GM23338 (cell line): Measurements from ENCODE around the gene DGKB. TPM values are rescaled to one million over a fixed set of nuclear protein-coding genes. Genes with fewer than 3 reads are reported as not detected.

Experiments
- ATAC-seq: fragments of 200-7000 bp; cut with Tn5 transposase; 3 replicates; pipeline ENCODE4 v1.9.1; 2020
- DNase-seq: peaks from one replicate; pipeline ENCODE4 v3.0.0-alpha.2; 2015; ENCODE audit warnings: low spot score
- H2AFZ ChIP-seq: fragments of 200-600 bp; sonication (generic); 2 replicates; pipeline ENCODE4 v1.8.0; 2016; ENCODE audit warnings: antibody characterized with exemption, mild to moderate bottlenecking, moderate library complexity
- H3F3A ChIP-seq: fragments of 200-600 bp; sonication (generic); replicated peaks from 2 replicates; pipeline ENCODE4 v1.8.0; 2017; ENCODE audit warnings: antibody characterized with exemption, mixed run types, low read depth
- H3K27ac ChIP-seq: fragments of 200-600 bp; sonication (generic); 2 replicates; pipeline ENCODE4 v1.6.1; 2016; ENCODE audit warnings: low read depth
- H3K27me3 ChIP-seq: fragments of 200-600 bp; sonication (generic); 2 replicates; pipeline ENCODE4 v1.8.0; 2016; ENCODE audit warnings: mild to moderate bottlenecking, mixed run types, moderate library complexity; ENCODE audit not compliant: insufficient read depth
- H3K36me3 ChIP-seq: fragments of 200-600 bp; sonication (generic); 2 replicates; pipeline ENCODE4 v1.8.0; 2016; ENCODE audit warnings: mild to moderate bottlenecking; ENCODE audit not compliant: insufficient read depth
- H3K4me1 ChIP-seq: fragments of 200-600 bp; sonication (generic); 2 replicates; pipeline ENCODE4 v1.8.0; 2016; ENCODE audit warnings: mild to moderate bottlenecking, moderate library complexity; ENCODE audit not compliant: insufficient read depth
- H3K4me2 ChIP-seq: fragments of 200-600 bp; sonication (generic); 2 replicates; pipeline ENCODE4 v1.7.1; 2017; ENCODE audit warnings: mixed run types
- H3K4me3 ChIP-seq: fragments of 200-600 bp; sonication (generic); 2 replicates; pipeline ENCODE4 v1.6.1; 2016; ENCODE audit warnings: mixed run types
- H3K79me2 ChIP-seq: fragments of 200-600 bp; sonication (generic); replicated peaks from 2 replicates; pipeline ENCODE4 v1.8.0; 2017; ENCODE audit warnings: mild to moderate bottlenecking; ENCODE audit not compliant: insufficient read depth
- H3K9me2 ChIP-seq: fragments of 200-600 bp; sonication (generic); 2 replicates; pipeline ENCODE4 v1.8.0; 2017; ENCODE audit not compliant: insufficient read depth
- H4K20me1 ChIP-seq: fragments of 200-600 bp; sonication (generic); replicated peaks from 2 replicates; pipeline ENCODE4 v1.8.0; 2017; ENCODE audit warnings: mild to moderate bottlenecking; ENCODE audit not compliant: insufficient read depth
- H3K27ac Mint-ChIP-seq: 2 replicates; pipeline ENCODE4 v1.8.0; 2020; ENCODE audit warnings: inconsistent platforms, mild to moderate bottlenecking, moderate library complexity, mixed read lengths
- H3K27me3 Mint-ChIP-seq: 3 replicates; pipeline ENCODE4 v1.8.0; 2022; ENCODE audit warnings: low read depth, mild to moderate bottlenecking, moderate library complexity, mixed read lengths, inconsistent platforms; ENCODE audit not compliant: insufficient read depth, poor library complexity
- H3K36me3 Mint-ChIP-seq: 3 replicates; pipeline ENCODE4 v1.8.0; 2021; ENCODE audit warnings: low read depth, mild to moderate bottlenecking, inconsistent platforms, moderate library complexity, mixed read lengths
- H3K4me1 Mint-ChIP-seq: 3 replicates; pipeline ENCODE4 v1.8.0; 2020; ENCODE audit warnings: mild to moderate bottlenecking, inconsistent platforms, mixed read lengths
- H3K4me3 Mint-ChIP-seq: 3 replicates; pipeline ENCODE4 v1.8.0; 2021; ENCODE audit warnings: moderate library complexity, mild to moderate bottlenecking, inconsistent platforms, mixed read lengths
- H3K9me3 Mint-ChIP-seq: 3 replicates; pipeline ENCODE4 v1.8.0; 2020; ENCODE audit warnings: moderate library complexity, mild to moderate bottlenecking, inconsistent platforms, mixed read lengths
- CREB1 ChIP-seq: fragments of 250-450 bp; sonication (Bioruptor Pico); IDR thresholded peaks from 2 replicates; pipeline ENCODE4 v1.5.0; 2020; ENCODE audit warnings: low read depth, mild to moderate bottlenecking, moderate library complexity
- EZH2 ChIP-seq: fragments of 200-600 bp; sonication (generic); IDR thresholded peaks from one replicate; pipeline ENCODE4 v1.8.0; 2017; ENCODE audit warnings: antibody characterized with exemption, mild to moderate bottlenecking, low read depth; ENCODE audit not compliant: unreplicated experiment
- EZH2phosphoT487 ChIP-seq: fragments of 200-600 bp; sonication (generic); IDR thresholded peaks from one replicate; pipeline ENCODE4 v1.8.1; 2018; ENCODE audit warnings: antibody characterized with exemption; ENCODE audit not compliant: unreplicated experiment
- JUNB ChIP-seq: IDR thresholded peaks from one replicate; pipeline ENCODE4 v1.6.1; 2016; ENCODE audit warnings: antibody characterized with exemption; ENCODE audit not compliant: unreplicated experiment
- NANOG ChIP-seq: IDR thresholded peaks from 2 replicates; pipeline ENCODE4 v1.6.1; 2016; ENCODE audit warnings: antibody characterized with exemption, borderline replicate concordance
- POLR2AphosphoS5 ChIP-seq: IDR thresholded peaks from 2 replicates; pipeline ENCODE4 v1.6.1; 2016; ENCODE audit warnings: antibody characterized with exemption, low read depth
- STAT1 ChIP-seq: IDR thresholded peaks from one replicate; pipeline ENCODE4 v1.6.1; 2016; ENCODE audit warnings: antibody characterized with exemption; ENCODE audit not compliant: unreplicated experiment
- ZNF114 ChIP-seq: fragments of 250-450 bp; sonication (Bioruptor Pico); IDR thresholded peaks from 2 replicates; pipeline ENCODE4 v1.5.0; 2020; ENCODE audit warnings: mild to moderate bottlenecking, moderate library complexity
- ZNF331 ChIP-seq: fragments of 250-450 bp; sonication (Bioruptor Pico); IDR thresholded peaks from 2 replicates; pipeline ENCODE4 v1.5.0; 2020; ENCODE audit warnings: low read depth, mild to moderate bottlenecking, moderate library complexity
- polyA plus RNA-seq: library from polyadenylated mRNA; unstranded; fragments of >200 nt; fragmentation: Nextera tagmentation; extraction: Ambion mirVana; gene quantifications from 2 replicates; pipeline ENCODE4 v1.2.1, GENCODE V29; 2016
- total RNA-seq: library from RNA; depleted of rRNA; stranded (reverse); fragments of >200 nt; shearing (Covaris generic); gene quantifications from 2 replicates; pipeline ENCODE4 v1.2.3, GENCODE V29; 2014
- TF ChIP-seq, protein P1 (sequence below): IDR thresholded peaks from one replicate; pipeline ENCODE4 v1.6.1; 2018; ENCODE audit warnings: antibody characterized with exemption; ENCODE audit not compliant: unreplicated experiment
- TF ChIP-seq, protein P2 (sequence below): IDR thresholded peaks from 2 replicates; pipeline ENCODE4 v1.6.1; 2016; ENCODE audit warnings: antibody characterized with exemption
- TF ChIP-seq, protein P3 (sequence below), 2 experiments: fragments of 200-600 bp in 1 of 2; sonication (generic) in 1 of 2; conservative IDR thresholded peaks; 2 replicates each; pipeline versions ENCODE4 v1.5.1 to v1.6.1; 2016 to 2017; ENCODE audit warnings: antibody characterized with exemption in 2 of 2, low read depth in 2 of 2, mild to moderate bottlenecking in 2 of 2, moderate library complexity in 1 of 2
- TF ChIP-seq, protein P4 (sequence below): fragments of 250-450 bp; sonication (Bioruptor Pico); IDR thresholded peaks from 2 replicates; pipeline ENCODE4 v1.5.0; 2020; ENCODE audit warnings: mild to moderate bottlenecking, moderate library complexity

The DGKB gene
- total and polyA plus RNA-seq, 2 experiments from 2014 or later: 4.8 to 11.5 TPM

DNA sequence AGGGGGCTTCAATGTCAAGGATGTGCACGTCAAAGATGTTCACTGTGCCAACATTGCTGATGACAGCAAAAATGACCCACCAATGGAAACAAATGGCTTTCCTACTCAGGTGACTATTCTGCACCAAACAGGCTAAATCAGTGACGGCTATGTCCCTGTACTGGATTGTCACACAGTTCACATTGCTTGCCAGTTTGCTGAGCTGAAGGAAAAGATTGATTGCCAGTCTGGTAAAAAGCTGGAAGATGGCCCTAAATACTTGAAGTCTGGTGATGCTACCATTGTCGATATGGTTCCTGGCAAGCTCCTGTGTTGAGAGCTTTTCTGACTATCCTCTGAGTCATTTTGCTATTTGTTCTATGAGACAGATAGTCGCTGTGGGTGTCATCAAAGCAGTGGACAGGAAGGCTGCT is 710.9 kb downstream of the DGKB start:
- Mint-ChIP-seq H3K9me3 (peaks cover 5% of the 10 kb centered on the region), H3K4me3 (no peak overlapping the region), H3K4me1 (peaks cover 2% of the 10 kb centered on the region; the same call in 1 of the 3 replicates), H3K27ac (no peak overlapping the region), H3K36me3 (peaks cover 3% of the 10 kb centered on the region; the same call in 1 of the 3 replicates), H3K27me3 (no peaks in the 10 kb centered on the region)
- no peaks in the 10 kb centered on the region for H3K27me3 ChIP-seq
- no peaks in the 10 kb centered on the region for H3K79me2 ChIP-seq
- ATAC-seq (no peak), DNase-seq (no peak)
- H2AFZ ChIP-seq: no peak overlapping the region
- no peaks in the 10 kb centered on the region for H3K4me1 ChIP-seq
- no peak overlapping the region for H3K4me3 ChIP-seq
- peaks cover 7% of the 10 kb centered on the region; the same call in 1 of the 2 replicates for H3K9me2 ChIP-seq
- H3K4me2 ChIP-seq: no peak overlapping the region
- no peaks in the 10 kb centered on the region for H4K20me1 ChIP-seq
- no peak overlapping the region for H3K27ac ChIP-seq
- H3K36me3 ChIP-seq: no peaks in the 10 kb centered on the region
- TF ChIP-seq NANOG: no peak
- TF ChIP-seq, protein P1, sequence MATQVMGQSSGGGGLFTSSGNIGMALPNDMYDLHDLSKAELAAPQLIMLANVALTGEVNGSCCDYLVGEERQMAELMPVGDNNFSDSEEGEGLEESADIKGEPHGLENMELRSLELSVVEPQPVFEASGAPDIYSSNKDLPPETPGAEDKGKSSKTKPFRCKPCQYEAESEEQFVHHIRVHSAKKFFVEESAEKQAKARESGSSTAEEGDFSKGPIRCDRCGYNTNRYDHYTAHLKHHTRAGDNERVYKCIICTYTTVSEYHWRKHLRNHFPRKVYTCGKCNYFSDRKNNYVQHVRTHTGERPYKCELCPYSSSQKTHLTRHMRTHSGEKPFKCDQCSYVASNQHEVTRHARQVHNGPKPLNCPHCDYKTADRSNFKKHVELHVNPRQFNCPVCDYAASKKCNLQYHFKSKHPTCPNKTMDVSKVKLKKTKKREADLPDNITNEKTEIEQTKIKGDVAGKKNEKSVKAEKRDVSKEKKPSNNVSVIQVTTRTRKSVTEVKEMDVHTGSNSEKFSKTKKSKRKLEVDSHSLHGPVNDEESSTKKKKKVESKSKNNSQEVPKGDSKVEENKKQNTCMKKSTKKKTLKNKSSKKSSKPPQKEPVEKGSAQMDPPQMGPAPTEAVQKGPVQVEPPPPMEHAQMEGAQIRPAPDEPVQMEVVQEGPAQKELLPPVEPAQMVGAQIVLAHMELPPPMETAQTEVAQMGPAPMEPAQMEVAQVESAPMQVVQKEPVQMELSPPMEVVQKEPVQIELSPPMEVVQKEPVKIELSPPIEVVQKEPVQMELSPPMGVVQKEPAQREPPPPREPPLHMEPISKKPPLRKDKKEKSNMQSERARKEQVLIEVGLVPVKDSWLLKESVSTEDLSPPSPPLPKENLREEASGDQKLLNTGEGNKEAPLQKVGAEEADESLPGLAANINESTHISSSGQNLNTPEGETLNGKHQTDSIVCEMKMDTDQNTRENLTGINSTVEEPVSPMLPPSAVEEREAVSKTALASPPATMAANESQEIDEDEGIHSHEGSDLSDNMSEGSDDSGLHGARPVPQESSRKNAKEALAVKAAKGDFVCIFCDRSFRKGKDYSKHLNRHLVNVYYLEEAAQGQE: no peak
- TF ChIP-seq EZH2: no peak
- no peak for TF ChIP-seq ZNF331 (CRISPR knock-in tag)
- no peak for TF ChIP-seq ZNF114 (CRISPR knock-in tag)
- no peak for TF ChIP-seq JUNB
- TF ChIP-seq, protein P2, sequence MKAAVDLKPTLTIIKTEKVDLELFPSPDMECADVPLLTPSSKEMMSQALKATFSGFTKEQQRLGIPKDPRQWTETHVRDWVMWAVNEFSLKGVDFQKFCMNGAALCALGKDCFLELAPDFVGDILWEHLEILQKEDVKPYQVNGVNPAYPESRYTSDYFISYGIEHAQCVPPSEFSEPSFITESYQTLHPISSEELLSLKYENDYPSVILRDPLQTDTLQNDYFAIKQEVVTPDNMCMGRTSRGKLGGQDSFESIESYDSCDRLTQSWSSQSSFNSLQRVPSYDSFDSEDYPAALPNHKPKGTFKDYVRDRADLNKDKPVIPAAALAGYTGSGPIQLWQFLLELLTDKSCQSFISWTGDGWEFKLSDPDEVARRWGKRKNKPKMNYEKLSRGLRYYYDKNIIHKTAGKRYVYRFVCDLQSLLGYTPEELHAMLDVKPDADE: no peak
- TF ChIP-seq EZH2phosphoT487: no peak
- no peak for TF ChIP-seq CREB1 (CRISPR knock-in tag)
- TF ChIP-seq STAT1: no peak
- TF ChIP-seq, protein P3, sequence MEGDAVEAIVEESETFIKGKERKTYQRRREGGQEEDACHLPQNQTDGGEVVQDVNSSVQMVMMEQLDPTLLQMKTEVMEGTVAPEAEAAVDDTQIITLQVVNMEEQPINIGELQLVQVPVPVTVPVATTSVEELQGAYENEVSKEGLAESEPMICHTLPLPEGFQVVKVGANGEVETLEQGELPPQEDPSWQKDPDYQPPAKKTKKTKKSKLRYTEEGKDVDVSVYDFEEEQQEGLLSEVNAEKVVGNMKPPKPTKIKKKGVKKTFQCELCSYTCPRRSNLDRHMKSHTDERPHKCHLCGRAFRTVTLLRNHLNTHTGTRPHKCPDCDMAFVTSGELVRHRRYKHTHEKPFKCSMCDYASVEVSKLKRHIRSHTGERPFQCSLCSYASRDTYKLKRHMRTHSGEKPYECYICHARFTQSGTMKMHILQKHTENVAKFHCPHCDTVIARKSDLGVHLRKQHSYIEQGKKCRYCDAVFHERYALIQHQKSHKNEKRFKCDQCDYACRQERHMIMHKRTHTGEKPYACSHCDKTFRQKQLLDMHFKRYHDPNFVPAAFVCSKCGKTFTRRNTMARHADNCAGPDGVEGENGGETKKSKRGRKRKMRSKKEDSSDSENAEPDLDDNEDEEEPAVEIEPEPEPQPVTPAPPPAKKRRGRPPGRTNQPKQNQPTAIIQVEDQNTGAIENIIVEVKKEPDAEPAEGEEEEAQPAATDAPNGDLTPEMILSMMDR (conservative IDR thresholded peaks at IDR 0.05; ENCODE audit: low read depth in 2 of 2): no peak
- TF ChIP-seq, protein P4, sequence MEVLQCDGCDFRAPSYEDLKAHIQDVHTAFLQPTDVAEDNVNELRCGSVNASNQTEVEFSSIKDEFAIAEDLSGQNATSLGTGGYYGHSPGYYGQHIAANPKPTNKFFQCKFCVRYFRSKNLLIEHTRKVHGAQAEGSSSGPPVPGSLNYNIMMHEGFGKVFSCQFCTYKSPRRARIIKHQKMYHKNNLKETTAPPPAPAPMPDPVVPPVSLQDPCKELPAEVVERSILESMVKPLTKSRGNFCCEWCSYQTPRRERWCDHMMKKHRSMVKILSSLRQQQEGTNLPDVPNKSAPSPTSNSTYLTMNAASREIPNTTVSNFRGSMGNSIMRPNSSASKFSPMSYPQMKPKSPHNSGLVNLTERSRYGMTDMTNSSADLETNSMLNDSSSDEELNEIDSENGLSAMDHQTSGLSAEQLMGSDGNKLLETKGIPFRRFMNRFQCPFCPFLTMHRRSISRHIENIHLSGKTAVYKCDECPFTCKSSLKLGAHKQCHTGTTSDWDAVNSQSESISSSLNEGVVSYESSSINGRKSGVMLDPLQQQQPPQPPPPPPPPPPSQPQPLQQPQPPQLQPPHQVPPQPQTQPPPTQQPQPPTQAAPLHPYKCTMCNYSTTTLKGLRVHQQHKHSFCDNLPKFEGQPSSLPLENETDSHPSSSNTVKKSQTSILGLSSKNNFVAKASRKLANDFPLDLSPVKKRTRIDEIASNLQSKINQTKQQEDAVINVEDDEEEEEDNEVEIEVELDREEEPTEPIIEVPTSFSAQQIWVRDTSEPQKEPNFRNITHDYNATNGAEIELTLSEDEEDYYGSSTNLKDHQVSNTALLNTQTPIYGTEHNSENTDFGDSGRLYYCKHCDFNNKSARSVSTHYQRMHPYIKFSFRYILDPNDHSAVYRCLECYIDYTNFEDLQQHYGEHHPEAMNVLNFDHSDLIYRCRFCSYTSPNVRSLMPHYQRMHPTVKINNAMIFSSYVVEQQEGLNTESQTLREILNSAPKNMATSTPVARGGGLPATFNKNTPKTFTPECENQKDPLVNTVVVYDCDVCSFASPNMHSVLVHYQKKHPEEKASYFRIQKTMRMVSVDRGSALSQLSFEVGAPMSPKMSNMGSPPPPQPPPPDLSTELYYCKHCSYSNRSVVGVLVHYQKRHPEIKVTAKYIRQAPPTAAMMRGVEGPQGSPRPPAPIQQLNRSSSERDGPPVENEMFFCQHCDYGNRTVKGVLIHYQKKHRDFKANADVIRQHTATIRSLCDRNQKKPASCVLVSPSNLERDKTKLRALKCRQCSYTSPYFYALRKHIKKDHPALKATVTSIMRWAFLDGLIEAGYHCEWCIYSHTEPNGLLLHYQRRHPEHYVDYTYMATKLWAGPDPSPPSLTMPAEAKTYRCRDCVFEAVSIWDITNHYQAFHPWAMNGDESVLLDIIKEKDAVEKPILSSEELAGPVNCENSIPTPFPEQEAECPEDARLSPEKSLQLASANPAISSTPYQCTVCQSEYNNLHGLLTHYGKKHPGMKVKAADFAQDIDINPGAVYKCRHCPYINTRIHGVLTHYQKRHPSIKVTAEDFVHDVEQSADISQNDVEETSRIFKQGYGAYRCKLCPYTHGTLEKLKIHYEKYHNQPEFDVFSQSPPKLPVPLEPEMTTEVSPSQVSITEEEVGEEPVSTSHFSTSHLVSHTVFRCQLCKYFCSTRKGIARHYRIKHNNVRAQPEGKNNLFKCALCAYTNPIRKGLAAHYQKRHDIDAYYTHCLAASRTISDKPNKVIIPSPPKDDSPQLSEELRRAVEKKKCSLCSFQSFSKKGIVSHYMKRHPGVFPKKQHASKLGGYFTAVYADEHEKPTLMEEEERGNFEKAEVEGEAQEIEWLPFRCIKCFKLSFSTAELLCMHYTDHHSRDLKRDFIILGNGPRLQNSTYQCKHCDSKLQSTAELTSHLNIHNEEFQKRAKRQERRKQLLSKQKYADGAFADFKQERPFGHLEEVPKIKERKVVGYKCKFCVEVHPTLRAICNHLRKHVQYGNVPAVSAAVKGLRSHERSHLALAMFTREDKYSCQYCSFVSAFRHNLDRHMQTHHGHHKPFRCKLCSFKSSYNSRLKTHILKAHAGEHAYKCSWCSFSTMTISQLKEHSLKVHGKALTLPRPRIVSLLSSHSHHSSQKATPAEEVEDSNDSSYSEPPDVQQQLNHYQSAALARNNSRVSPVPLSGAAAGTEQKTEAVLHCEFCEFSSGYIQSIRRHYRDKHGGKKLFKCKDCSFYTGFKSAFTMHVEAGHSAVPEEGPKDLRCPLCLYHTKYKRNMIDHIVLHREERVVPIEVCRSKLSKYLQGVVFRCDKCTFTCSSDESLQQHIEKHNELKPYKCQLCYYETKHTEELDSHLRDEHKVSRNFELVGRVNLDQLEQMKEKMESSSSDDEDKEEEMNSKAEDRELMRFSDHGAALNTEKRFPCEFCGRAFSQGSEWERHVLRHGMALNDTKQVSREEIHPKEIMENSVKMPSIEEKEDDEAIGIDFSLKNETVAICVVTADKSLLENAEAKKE (CRISPR knock-in tag): no peak
- TF ChIP-seq POLR2AphosphoS5: no peak
- no peaks in the 10 kb centered on the region for H3F3A ChIP-seq
